Kidney (tissue), 22 donors: ENCODE results near the gene EGFL8. TPM values are rescaled to one million over a fixed set of nuclear protein-coding genes. Genes with fewer than 3 reads are reported as not detected.

Experiments used
- DNase-seq, 5 donors: peaks; one replicate each; pipeline ENCODE4 v3.0.0-alpha.2; 2013 to 2020
- FAIRE-seq: peaks from 2 replicates; lab custom pipeline; 2012; peaks lifted over from hg19 to GRCh38; lab: Jason Lieb, UNC
- H3K27ac ChIP-seq, 2 donors: one replicate each; pipeline ENCODE4 v1.7.0; 2013; ENCODE audit warnings: low read depth in 2 of 2, low read length in 2 of 2, inconsistent platforms in 1 of 2
- H3K27me3 ChIP-seq: one replicate; pipeline ENCODE4 v1.7.1; 2013; ENCODE audit warnings: low read length, inconsistent platforms; ENCODE audit not compliant: control insufficient read depth, insufficient read depth
- H3K36me3 ChIP-seq, 3 donors: one replicate each; pipeline versions ENCODE4 v1.7.0 to v1.7.1; 2013; ENCODE audit warnings: low read length in 3 of 3, control low read depth in 1 of 3, inconsistent platforms in 1 of 3; ENCODE audit not compliant: insufficient read depth in 3 of 3, control insufficient read depth in 2 of 3
- H3K4me1 ChIP-seq, 3 donors: one replicate each; pipeline versions ENCODE4 v1.7.0 to v1.7.1; 2013; ENCODE audit warnings: low read length in 3 of 3, inconsistent platforms in 1 of 3, low read depth in 1 of 3; ENCODE audit not compliant: control insufficient read depth in 2 of 3, insufficient read depth in 2 of 3
- H3K4me3 ChIP-seq, 3 donors: one replicate each; pipeline versions ENCODE4 v1.7.0 to v1.8.1; 2013; ENCODE audit warnings: low read length in 3 of 3, control low read depth in 1 of 3, inconsistent platforms in 1 of 3
- H3K9ac ChIP-seq, 3 donors: one replicate each; pipeline versions ENCODE4 v1.7.0 to v1.7.1; 2013; ENCODE audit warnings: low read length in 3 of 3, control low read depth in 1 of 3, inconsistent platforms in 1 of 3
- H3K9me3 ChIP-seq, 3 donors: one replicate each; pipeline versions ENCODE4 v1.7.0 to v1.7.1; 2013; ENCODE audit warnings: low read length in 3 of 3, control low read depth in 1 of 3, inconsistent platforms in 1 of 3; ENCODE audit not compliant: control insufficient read depth in 2 of 3, insufficient read depth in 1 of 3
- intact Hi-C: fragments of 100-400 bp; cut with DNase I; formaldehyde crosslinking; loops from one replicate; pipeline ENCODE4 v1.11.1; 2022
- long read RNA-seq, 10 donors: library from polyadenylated mRNA in 1 of 10; unstranded in 1 of 10; transcript quantifications; one replicate each; pipeline ENCODE4 v2.0.0 and lab custom pipeline, GENCODE V29; 2021 to 2026
- polyA plus RNA-seq: library from polyadenylated mRNA; stranded (reverse); fragments of 350-450 nt; fragmentation: Illumina TruSeq; extraction: RNeasy Lipid Tissue Mini Kit (QIAGEN cat#74804); gene quantifications from one replicate; pipeline ENCODE4 v1.2.3, GENCODE V29; 2014; ENCODE audit warnings: low read depth, low replicate concordance; ENCODE audit not compliant: insufficient read depth
- total RNA-seq: library from RNA; stranded (reverse); fragmentation: NEBNext Ultra II Directional; extraction: Animal tissue kit (Norgen Biotek cat#: 25700); gene quantifications from one replicate; pipeline ENCODE4 v1.2.1, GENCODE V29; 2021
- TF ChIP-seq, protein P1 (sequence below): IDR thresholded peaks from 3 replicates; pipeline ENCODE4 v1.5.1; 2012; ENCODE audit warnings: mild to moderate bottlenecking, moderate library complexity, borderline replicate concordance; ENCODE audit not compliant: insufficient read depth; ENCODE audit errors: extremely low read depth
- donor health status: control.
- donor health status: control.
- donor health status: control.
- donor health status: control.
- donor health status: control.
- donor health status: DM: yes; HTN: yes; CAD: no.
- donor health status: Normal renal cell carcinoma (clear cell type).

The EGFL8 gene
- total RNA-seq (18.3 TPM), polyA plus RNA-seq (15.0 TPM)
- long read RNA-seq, donor 1, result 0 reads
- long read RNA-seq, donor 2, partial matches to known transcripts, result 0 of 4 reads
- long read RNA-seq, donor 2, other reads (novel, unspliced or antisense), result 0 of 4 reads
- long read RNA-seq, donor 3, partial matches to known transcripts, result 0 of 3 reads
- long read RNA-seq, donor 3, other reads (novel, unspliced or antisense), result 0 of 3 reads
- long read RNA-seq, donor 4, partial matches to known transcripts, result 0 of 2 reads
- long read RNA-seq, donor 4, other reads (novel, unspliced or antisense), result 0 of 2 reads
- long read RNA-seq, donor 5, result 0 reads
- long read RNA-seq, donor 6, result 0 reads
- long read RNA-seq, donor 7, partial matches to known transcripts, result 0 of 4 reads
- long read RNA-seq, donor 7, other reads (novel, unspliced or antisense), result 4 of 4 reads
- long read RNA-seq, donor 8, partial matches to known transcripts, result 0 of 2 reads
- long read RNA-seq, donor 8, other reads (novel, unspliced or antisense), result 0 of 2 reads
- long read RNA-seq, donor 9, partial matches to known transcripts, result 0 of 1 reads
- long read RNA-seq, donor 9, other reads (novel, unspliced or antisense), result 0 of 1 reads
- long read RNA-seq, donor 10, partial matches to known transcripts, result 0 of 1 reads
- long read RNA-seq, donor 10, other reads (novel, unspliced or antisense), result 0 of 1 reads

DNA sequence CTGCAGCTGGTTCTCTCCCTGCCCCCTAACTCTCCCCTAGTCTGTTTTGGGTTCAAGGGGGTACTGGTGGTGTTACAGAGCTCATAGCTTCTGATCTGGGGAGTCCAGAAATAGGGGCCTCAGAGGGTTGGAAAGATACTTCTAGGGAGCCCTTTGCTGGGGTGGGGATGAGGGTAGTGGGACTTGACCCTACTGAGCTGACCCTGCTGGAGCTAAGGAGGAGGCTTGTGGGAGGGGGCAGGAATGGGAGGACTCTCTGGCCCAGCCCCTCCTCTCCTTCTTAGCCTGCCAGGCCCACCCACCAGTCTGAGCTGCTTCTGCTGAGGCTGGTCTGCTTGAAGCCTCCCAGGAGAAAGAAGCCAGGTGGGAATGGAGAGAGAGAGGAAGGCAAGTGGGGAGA is at the start of gene EGFL8:
Gene EGFL8 (plus strand): TSS at position 301 of the 400 bp plus-strand sequence. CDS start 1,571 bp downstream, outside the sequence.
- no peak within 1 kb of the TSS for H3K4me3 ChIP-seq
- H3K9ac ChIP-seq, result no peak within 1 kb of the TSS
- TF ChIP-seq, protein P1, sequence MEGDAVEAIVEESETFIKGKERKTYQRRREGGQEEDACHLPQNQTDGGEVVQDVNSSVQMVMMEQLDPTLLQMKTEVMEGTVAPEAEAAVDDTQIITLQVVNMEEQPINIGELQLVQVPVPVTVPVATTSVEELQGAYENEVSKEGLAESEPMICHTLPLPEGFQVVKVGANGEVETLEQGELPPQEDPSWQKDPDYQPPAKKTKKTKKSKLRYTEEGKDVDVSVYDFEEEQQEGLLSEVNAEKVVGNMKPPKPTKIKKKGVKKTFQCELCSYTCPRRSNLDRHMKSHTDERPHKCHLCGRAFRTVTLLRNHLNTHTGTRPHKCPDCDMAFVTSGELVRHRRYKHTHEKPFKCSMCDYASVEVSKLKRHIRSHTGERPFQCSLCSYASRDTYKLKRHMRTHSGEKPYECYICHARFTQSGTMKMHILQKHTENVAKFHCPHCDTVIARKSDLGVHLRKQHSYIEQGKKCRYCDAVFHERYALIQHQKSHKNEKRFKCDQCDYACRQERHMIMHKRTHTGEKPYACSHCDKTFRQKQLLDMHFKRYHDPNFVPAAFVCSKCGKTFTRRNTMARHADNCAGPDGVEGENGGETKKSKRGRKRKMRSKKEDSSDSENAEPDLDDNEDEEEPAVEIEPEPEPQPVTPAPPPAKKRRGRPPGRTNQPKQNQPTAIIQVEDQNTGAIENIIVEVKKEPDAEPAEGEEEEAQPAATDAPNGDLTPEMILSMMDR, result no peak
- FAIRE-seq (no peak), DNase-seq (no peak)
- no peaks in the 10 kb centered on the region for H3K9me3 ChIP-seq
- H3K4me1 ChIP-seq, result no peaks in the 10 kb centered on the region
- no peaks in the 10 kb centered on the region for H3K27me3 ChIP-seq
- H3K27ac ChIP-seq, result peak within 1 kb of the TSS in 1 of 2 donors; percentile 22
- peaks cover 0 to 16% (median 0%) of the 10 kb centered on the region in 3 donors for H3K36me3 ChIP-seq
- intact Hi-C loops, result no loop called here

DNA sequence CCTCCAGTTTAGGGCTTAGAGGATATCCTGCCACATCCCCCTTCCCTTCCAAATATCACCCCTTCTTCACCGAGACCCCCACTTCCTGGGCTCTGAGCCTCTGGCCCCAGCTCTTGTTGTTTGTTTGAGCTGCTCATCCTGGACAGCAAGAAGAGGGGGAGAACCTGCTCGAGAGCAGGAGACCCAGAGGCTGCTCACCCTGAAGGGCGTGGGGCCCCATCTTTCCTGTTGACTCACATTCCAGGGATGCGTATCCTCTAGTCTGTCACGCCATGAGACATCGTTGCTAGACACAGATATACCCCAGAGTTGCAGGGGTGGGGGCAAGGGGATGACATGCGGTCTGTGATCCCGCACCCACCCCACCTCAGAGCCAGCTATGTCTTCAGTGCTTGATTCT is 49.6 kb upstream of the EGFL8 start:
- H3K9ac ChIP-seq, result no peak overlapping the region
- H3K4me3 ChIP-seq, result no peak overlapping the region
- peaks cover 6 to 42% (median 25%) of the 10 kb centered on the region in 3 donors for H3K36me3 ChIP-seq
- H3K9me3 ChIP-seq, result no peaks in the 10 kb centered on the region
- no peak for DNase-seq
- intact Hi-C loops, result no loop called here
- H3K4me1 ChIP-seq, result peaks cover 6 to 23% (median 11%) of the 10 kb centered on the region in 3 donors
- FAIRE-seq, result no peak
- H3K27me3 ChIP-seq, result no peaks in the 10 kb centered on the region
- peak overlapping the region; percentile 7 to 16 for H3K27ac ChIP-seq
- TF ChIP-seq, protein P1, result no peak

DNA sequence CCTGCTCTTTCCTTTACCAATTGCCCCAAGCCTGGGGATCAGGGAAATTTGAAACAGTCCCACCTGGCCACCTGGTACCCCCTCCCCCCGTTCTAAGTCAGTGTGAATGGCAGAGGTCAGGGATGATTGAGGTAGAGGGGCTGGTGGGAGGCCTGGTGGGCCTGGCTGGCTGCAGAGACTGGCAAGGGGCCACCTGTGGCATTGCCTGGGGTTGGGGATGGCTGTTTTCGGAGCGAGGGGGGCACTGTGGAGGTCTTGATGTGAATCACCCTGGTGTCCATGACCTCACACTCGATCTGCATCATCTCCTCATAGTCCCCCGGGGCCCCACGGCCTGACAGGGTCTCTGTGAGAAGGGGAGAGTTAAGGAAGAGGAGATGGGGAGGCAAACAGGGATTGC is 48.8 kb upstream of the EGFL8 start:
- DNase-seq (no peak), FAIRE-seq (no peak)
- Histone ChIP-seq H3K27me3 (no peaks in the 10 kb centered on the region), H3K9me3 (no peaks in the 10 kb centered on the region), H3K36me3 (peaks cover 7 to 45% (median 26%) of the 10 kb centered on the region in 3 donors), H3K4me3 (no peak overlapping the region), H3K27ac (no peak overlapping the region), H3K9ac (no peak overlapping the region), H3K4me1 (peaks cover 6 to 21% (median 11%) of the 10 kb centered on the region in 3 donors)
- TF ChIP-seq, protein P1, result no peak
- intact Hi-C loops, result no loop called here
